Measurements from ENCODE around the gene ID2. TPM values are rescaled to one million over a fixed set of nuclear protein-coding genes. Genes with fewer than 3 reads are reported as not detected.

The ID2 gene
- total and polyA plus RNA-seq, 2 of the 13 experiments (the other 11 are each of a cell fraction or from before 2014, with no cell fraction given) = 214 to 719 TPM

DNA sequence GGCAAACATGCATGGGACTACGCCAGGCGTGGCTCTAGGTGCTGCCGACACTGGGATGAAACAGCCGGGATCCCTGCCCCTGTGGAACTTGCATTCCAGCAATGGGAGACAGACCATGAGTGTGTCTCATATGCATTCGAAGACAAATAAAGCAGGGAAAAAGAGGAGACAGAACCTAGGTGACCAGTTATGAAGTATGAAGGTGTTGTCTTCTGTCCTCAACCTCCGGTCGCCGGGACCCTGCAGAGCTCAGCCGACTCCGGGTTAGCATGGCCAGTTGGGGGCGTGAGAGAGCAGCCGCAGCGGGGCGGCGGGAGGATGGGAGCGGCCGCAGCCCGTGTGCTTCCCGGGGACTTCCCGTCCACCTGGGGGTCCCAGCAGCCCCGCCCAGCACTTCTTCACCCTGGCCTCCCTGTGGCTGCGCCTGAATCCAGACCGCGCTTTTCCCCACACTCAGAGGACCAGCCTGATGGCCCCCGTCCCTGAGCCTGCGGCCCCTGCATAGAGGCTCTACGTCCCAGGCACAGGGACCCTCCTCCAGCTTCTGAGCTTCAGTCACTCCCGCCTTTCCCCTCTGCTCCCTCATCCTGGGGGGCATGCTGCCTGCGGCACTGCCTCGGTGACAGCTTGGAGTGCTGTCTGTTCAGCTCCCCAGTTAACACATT is 11.4 kb downstream of the ID2 start (continued):
- TF ChIP-seq, protein P1, sequence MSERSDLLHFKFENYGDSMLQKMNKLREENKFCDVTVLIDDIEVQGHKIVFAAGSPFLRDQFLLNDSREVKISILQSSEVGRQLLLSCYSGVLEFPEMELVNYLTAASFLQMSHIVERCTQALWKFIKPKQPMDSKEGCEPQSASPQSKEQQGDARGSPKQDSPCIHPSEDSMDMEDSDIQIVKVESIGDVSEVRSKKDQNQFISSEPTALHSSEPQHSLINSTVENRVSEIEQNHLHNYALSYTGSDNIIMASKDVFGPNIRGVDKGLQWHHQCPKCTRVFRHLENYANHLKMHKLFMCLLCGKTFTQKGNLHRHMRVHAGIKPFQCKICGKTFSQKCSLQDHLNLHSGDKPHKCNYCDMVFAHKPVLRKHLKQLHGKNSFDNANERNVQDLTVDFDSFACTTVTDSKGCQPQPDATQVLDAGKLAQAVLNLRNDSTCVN (CRISPR knock-in tag; IDR thresholded peaks at IDR 0.05; ENCODE audit: borderline replicate concordance) = no peak
- TF ChIP-seq NPAS2 (CRISPR knock-in tag; IDR thresholded peaks at IDR 0.05; ENCODE audit: borderline replicate concordance) = no peak
- TF ChIP-seq, protein P2, sequence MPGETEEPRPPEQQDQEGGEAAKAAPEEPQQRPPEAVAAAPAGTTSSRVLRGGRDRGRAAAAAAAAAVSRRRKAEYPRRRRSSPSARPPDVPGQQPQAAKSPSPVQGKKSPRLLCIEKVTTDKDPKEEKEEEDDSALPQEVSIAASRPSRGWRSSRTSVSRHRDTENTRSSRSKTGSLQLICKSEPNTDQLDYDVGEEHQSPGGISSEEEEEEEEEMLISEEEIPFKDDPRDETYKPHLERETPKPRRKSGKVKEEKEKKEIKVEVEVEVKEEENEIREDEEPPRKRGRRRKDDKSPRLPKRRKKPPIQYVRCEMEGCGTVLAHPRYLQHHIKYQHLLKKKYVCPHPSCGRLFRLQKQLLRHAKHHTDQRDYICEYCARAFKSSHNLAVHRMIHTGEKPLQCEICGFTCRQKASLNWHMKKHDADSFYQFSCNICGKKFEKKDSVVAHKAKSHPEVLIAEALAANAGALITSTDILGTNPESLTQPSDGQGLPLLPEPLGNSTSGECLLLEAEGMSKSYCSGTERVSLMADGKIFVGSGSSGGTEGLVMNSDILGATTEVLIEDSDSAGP (CRISPR knock-in tag; IDR thresholded peaks at IDR 0.05; ENCODE audit: borderline replicate concordance) = peak; percentile 81
- TF ChIP-seq ZNF383 (CRISPR knock-in tag; IDR thresholded peaks at IDR 0.05; ENCODE audit: borderline replicate concordance) = no peak
- TF ChIP-seq FIP1L1 (IDR thresholded peaks at IDR 0.05; ENCODE audit: borderline replicate concordance, insufficient read depth, low read depth, low read length) = no peak
- TF ChIP-seq, protein P3, sequence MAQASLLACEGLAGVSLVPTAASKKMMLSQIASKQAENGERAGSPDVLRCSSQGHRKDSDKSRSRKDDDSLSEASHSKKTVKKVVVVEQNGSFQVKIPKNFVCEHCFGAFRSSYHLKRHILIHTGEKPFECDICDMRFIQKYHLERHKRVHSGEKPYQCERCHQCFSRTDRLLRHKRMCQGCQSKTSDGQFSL (CRISPR knock-in tag; IDR thresholded peaks at IDR 0.05) = no peak
- no peak for TF ChIP-seq SOX5 (CRISPR knock-in tag; IDR thresholded peaks at IDR 0.05; ENCODE audit: borderline replicate concordance)
- TF ChIP-seq ZNF335 (CRISPR knock-in tag; IDR thresholded peaks at IDR 0.05) = no peak
- TF ChIP-seq AKAP8 (CRISPR knock-in tag; IDR thresholded peaks at IDR 0.05) = no peak
- TF ChIP-seq, protein P4, sequence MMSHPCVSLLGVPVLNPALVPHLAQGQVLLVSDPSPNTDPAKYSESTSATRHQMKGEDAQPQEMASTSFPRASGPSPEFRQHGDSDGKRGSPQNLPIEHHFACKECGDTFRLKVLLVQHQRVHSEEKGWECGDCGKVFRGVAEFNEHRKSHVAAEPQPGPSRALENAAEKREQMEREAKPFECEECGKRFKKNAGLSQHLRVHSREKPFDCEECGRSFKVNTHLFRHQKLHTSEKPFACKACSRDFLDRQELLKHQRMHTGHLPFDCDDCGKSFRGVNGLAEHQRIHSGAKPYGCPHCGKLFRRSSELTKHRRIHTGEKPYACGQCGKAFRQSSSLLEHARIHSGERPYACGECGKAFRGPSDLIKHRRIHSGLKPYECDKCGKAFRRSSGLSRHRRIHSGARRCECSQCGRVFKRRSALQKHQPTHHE (CRISPR knock-in tag; IDR thresholded peaks at IDR 0.05; ENCODE audit: borderline replicate concordance) = no peak
- TF ChIP-seq, protein P5, sequence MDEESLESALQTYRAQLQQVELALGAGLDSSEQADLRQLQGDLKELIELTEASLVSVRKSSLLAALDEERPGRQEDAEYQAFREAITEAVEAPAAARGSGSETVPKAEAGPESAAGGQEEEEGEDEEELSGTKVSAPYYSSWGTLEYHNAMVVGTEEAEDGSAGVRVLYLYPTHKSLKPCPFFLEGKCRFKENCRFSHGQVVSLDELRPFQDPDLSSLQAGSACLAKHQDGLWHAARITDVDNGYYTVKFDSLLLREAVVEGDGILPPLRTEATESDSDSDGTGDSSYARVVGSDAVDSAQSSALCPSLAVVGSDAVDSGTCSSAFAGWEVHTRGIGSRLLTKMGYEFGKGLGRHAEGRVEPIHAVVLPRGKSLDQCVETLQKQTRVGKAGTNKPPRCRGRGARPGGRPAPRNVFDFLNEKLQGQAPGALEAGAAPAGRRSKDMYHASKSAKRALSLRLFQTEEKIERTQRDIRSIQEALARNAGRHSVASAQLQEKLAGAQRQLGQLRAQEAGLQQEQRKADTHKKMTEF (CRISPR knock-in tag; IDR thresholded peaks at IDR 0.05) = peak; percentile 42; the same call in 1 of the 2 replicates
- no peak for TF ChIP-seq SIX1 (CRISPR knock-in tag; IDR thresholded peaks at IDR 0.05; ENCODE audit: borderline replicate concordance)
- TF ChIP-seq NFYB (CRISPR knock-in tag; IDR thresholded peaks at IDR 0.05) = 0 out of 2 replicates have a peak, but pooled peaks have one; percentile 3
- TF ChIP-seq, protein P6, sequence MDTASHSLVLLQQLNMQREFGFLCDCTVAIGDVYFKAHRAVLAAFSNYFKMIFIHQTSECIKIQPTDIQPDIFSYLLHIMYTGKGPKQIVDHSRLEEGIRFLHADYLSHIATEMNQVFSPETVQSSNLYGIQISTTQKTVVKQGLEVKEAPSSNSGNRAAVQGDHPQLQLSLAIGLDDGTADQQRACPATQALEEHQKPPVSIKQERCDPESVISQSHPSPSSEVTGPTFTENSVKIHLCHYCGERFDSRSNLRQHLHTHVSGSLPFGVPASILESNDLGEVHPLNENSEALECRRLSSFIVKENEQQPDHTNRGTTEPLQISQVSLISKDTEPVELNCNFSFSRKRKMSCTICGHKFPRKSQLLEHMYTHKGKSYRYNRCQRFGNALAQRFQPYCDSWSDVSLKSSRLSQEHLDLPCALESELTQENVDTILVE (CRISPR knock-in tag; IDR thresholded peaks at IDR 0.05) = 0 out of 2 replicates have a peak, but pooled peaks have one; percentile 33
- peak; percentile 61; the same call in 1 of the 2 replicates for TF ChIP-seq ZNF772 (CRISPR knock-in tag; IDR thresholded peaks at IDR 0.05)
- 0 out of 2 replicates have a peak, but pooled peaks have one; percentile 40 for TF ChIP-seq ELF3 (CRISPR knock-in tag; IDR thresholded peaks at IDR 0.05)
- TF ChIP-seq EEA1 (CRISPR knock-in tag; IDR thresholded peaks at IDR 0.05; ENCODE audit: borderline replicate concordance) = no peak
- TF ChIP-seq, protein P7, sequence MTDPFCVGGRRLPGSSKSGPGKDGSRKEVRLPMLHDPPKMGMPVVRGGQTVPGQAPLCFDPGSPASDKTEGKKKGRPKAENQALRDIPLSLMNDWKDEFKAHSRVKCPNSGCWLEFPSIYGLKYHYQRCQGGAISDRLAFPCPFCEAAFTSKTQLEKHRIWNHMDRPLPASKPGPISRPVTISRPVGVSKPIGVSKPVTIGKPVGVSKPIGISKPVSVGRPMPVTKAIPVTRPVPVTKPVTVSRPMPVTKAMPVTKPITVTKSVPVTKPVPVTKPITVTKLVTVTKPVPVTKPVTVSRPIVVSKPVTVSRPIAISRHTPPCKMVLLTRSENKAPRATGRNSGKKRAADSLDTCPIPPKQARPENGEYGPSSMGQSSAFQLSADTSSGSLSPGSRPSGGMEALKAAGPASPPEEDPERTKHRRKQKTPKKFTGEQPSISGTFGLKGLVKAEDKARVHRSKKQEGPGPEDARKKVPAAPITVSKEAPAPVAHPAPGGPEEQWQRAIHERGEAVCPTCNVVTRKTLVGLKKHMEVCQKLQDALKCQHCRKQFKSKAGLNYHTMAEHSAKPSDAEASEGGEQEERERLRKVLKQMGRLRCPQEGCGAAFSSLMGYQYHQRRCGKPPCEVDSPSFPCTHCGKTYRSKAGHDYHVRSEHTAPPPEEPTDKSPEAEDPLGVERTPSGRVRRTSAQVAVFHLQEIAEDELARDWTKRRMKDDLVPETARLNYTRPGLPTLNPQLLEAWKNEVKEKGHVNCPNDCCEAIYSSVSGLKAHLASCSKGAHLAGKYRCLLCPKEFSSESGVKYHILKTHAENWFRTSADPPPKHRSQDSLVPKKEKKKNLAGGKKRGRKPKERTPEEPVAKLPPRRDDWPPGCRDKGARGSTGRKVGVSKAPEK (CRISPR knock-in tag; IDR thresholded peaks at IDR 0.05; ENCODE audit: borderline replicate concordance) = 0 out of 2 replicates have a peak, but pooled peaks have one; percentile 68

Measured in HepG2 (cell line).